ENCODE results near the gene IARS1. TPM values are rescaled to one million over a fixed set of nuclear protein-coding genes. Genes with fewer than 3 reads are reported as not detected.

Gene IARS1
- total and polyA plus RNA-seq, 2 of the 8 experiments (the other 6 are each of a cell fraction or from before 2014, with no cell fraction given) = 74.9 to 243 TPM

DNA sequence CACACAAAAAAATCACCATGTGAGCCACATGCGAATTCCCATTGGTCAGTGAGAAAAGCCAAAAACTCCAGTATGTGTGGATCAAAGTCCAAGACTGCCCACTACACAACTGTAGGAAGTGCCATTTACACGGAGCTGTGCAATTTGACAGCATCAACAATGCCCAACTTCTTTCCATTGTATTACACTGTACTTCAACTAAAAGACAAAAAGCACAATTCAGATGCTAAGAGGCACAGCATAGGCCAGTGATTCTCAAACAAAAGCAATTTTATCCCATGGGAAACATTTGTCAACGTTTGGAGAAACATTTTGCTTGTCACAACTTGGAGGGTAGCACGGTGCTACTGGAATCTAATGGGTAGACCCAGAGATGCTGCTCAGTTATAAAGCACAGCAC lies 39.8 kb downstream of the IARS1 start:
- 91% methylated on average over 4 of the region's 4 CpGs; no CpG with 5 or more reads in 1 of the 2 experiments for WGBS, 2 experiments (ENCODE audit: extremely low coverage in 1 of 2, insufficient coverage in 1 of 2, insufficient read length in 1 of 2, insufficient replicate concordance in 2 of 2, low coverage in 1 of 2, low lambda C conversion rate in 2 of 2, missing lambda C conversion rate in 1 of 2)
- H4K8ac ChIP-seq (ENCODE audit: extremely low read depth, insufficient read depth, low read length) = no peak overlapping the region
- H3K23me2 ChIP-seq (ENCODE audit: low read depth, low read length) = no peaks in the 10 kb centered on the region
- ChIA-PET CTCF (ENCODE audit: partially characterized antibody) (interaction anchor here (1.1 to 2.3 kb wide), 3 partner anchors 10 to 115 kb away, joined by 3 to 11 read pairs (median 6); no protein-coding TSS in a partner anchor), POLR2A (ENCODE audit: partially characterized antibody) (interaction anchor here (0.8 to 4.0 kb wide), 12 partner anchors 9 to 38 kb away, joined by 3 to 23 read pairs (median 6); no protein-coding TSS in a partner anchor)
- H3K56ac ChIP-seq (replicated peaks; ENCODE audit: insufficient read length, low read depth, low read length) = no peak overlapping the region
- no peak overlapping the region for H4K5ac ChIP-seq (ENCODE audit: insufficient read length, low read depth, low read length)
- H3K4me3 ChIP-seq (ENCODE audit: extremely low read depth in 1 of 4, insufficient read depth in 2 of 4, low read depth in 3 of 4, low read length in 4 of 4) = no peak overlapping the region
- no peak overlapping the region for H2BK5ac ChIP-seq (ENCODE audit: low read depth, low read length)
- H3K79me1 ChIP-seq (ENCODE audit: low read depth, low read length) = no peaks in the 10 kb centered on the region; the same call in 1 of the 2 replicates
- peaks cover 35 to 100% (median 87%) of the 10 kb centered on the region in 4 experiments for H3K36me3 ChIP-seq (ENCODE audit: control insufficient read depth in 2 of 4, insufficient read depth in 4 of 4, low read length in 3 of 4)
- H3K4me1 ChIP-seq (replicated peaks in 1 of 4; ENCODE audit: control insufficient read depth in 3 of 4, insufficient read depth in 4 of 4, low read length in 3 of 4) = no peaks in the 10 kb centered on the region
- no peak overlapping the region for H3K4ac ChIP-seq (replicated peaks; ENCODE audit: insufficient read length, low read depth, low read length)
- no peak overlapping the region for H2BK12ac ChIP-seq (ENCODE audit: low read depth, low read length)
- no peak overlapping the region for H2BK120ac ChIP-seq (replicated peaks; ENCODE audit: low read depth, low read length)
- H3K79me2 ChIP-seq (ENCODE audit: control insufficient read depth in 1 of 2, insufficient read depth in 2 of 2, low read length in 2 of 2) = no peaks in the 10 kb centered on the region
- H3K4me2 ChIP-seq (ENCODE audit: insufficient read depth in 1 of 2, low read depth in 2 of 2, low read length in 2 of 2) = no peak overlapping the region
- no peak overlapping the region for H3K23ac ChIP-seq (ENCODE audit: insufficient read length)
- H3K14ac ChIP-seq (ENCODE audit: insufficient read length) = no peak overlapping the region
- H2AK5ac ChIP-seq (ENCODE audit: low read depth, low read length) = no peak overlapping the region
- H4K91ac ChIP-seq (replicated peaks; ENCODE audit: insufficient read length, low read length) = no peak overlapping the region
- H3K9me3 ChIP-seq (ENCODE audit: insufficient read depth in 2 of 2, low read depth in 1 of 2, low read length in 1 of 2) = no peaks in the 10 kb centered on the region
- DNase-seq (ENCODE audit: low read depth in 1 of 2, low spot score in 2 of 2) (no peak), FAIRE-seq (no peak)
- no peaks in the 10 kb centered on the region for H3K27me3 ChIP-seq (replicated peaks in 1 of 4; ENCODE audit: control insufficient read depth in 3 of 4, extremely low read depth in 1 of 4, insufficient read depth in 3 of 4, low read length in 3 of 4)
- no peak overlapping the region for H3K18ac ChIP-seq (ENCODE audit: extremely low read depth, low read length)
- H2AFZ ChIP-seq (ENCODE audit: low read length) = no peak overlapping the region
- peaks cover 7 to 10% of the 10 kb centered on the region in 2 experiments for H4K20me1 ChIP-seq (replicated peaks in 1 of 2; ENCODE audit: control insufficient read depth in 1 of 2, insufficient read depth in 2 of 2, low read length in 2 of 2)
- no peak overlapping the region for H2BK20ac ChIP-seq (ENCODE audit: low read length)
- no peak overlapping the region for H2BK15ac ChIP-seq (ENCODE audit: low read length)
- H3K27ac ChIP-seq (ENCODE audit: low read depth, low read length) = no peak overlapping the region
- no peak overlapping the region for H3K9ac ChIP-seq (replicated peaks in 1 of 4; ENCODE audit: extremely low read depth in 1 of 4, low read depth in 3 of 4, low read length in 3 of 4)
- TF ChIP-seq JUN (IDR thresholded peaks at IDR 0.05; ENCODE audit: low read depth, low read length) (no peak), JUND (IDR thresholded peaks at IDR 0.05; ENCODE audit: low read length) (no peak), RFX5 (IDR thresholded peaks at IDR 0.05; ENCODE audit: borderline replicate concordance, low read depth, low read length) (no peak), GABPA (IDR thresholded peaks at IDR 0.05; ENCODE audit: borderline replicate concordance, insufficient read depth, low read length) (no peak), RAD21 (IDR thresholded peaks at IDR 0.05 in 1 of 2, conservative IDR thresholded peaks at IDR 0.05 in 1 of 2; ENCODE audit: low read depth in 2 of 2, low read length in 2 of 2) (no peak), KDM1A (IDR thresholded peaks at IDR 0.05; ENCODE audit: borderline replicate concordance, low read length) (no peak), SIN3A (conservative IDR thresholded peaks at IDR 0.05 in 1 of 2, IDR thresholded peaks at IDR 0.05 in 1 of 2; ENCODE audit: low read depth in 1 of 2, low read length in 2 of 2) (no peak), HDAC2 (IDR thresholded peaks at IDR 0.05; ENCODE audit: borderline replicate concordance in 1 of 2, low read depth in 2 of 2, low read length in 2 of 2) (no peak), CREB1 (IDR thresholded peaks at IDR 0.05) (no peak), ASH2L (IDR thresholded peaks at IDR 0.05; ENCODE audit: low read length) (no peak)
- TF ChIP-seq, protein P1, sequence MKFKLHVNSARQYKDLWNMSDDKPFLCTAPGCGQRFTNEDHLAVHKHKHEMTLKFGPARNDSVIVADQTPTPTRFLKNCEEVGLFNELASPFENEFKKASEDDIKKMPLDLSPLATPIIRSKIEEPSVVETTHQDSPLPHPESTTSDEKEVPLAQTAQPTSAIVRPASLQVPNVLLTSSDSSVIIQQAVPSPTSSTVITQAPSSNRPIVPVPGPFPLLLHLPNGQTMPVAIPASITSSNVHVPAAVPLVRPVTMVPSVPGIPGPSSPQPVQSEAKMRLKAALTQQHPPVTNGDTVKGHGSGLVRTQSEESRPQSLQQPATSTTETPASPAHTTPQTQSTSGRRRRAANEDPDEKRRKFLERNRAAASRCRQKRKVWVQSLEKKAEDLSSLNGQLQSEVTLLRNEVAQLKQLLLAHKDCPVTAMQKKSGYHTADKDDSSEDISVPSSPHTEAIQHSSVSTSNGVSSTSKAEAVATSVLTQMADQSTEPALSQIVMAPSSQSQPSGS (IDR thresholded peaks at IDR 0.05; ENCODE audit: low read length) = no peak
